Smooth muscle cell (in vitro differentiated cells): ENCODE results near the gene ACOX2. TPM values are rescaled to one million over a fixed set of nuclear protein-coding genes. Genes with fewer than 3 reads are reported as not detected.
"Not testable (repeated sequence)": the region's sequence is repeated elsewhere in the genome, so short reads cannot be mapped to it uniquely, and the experiment has no call there.

ENCODE experiments used
- DNase-seq: peaks from one replicate; lab custom pipeline; 2025; ENCODE audit not compliant: unreplicated experiment; lab: John Stamatoyannopoulos, UW
- H2AFZ ChIP-seq: fragments of 200-600 bp; sonication (generic); 2 replicates; pipeline ENCODE4 v1.6.0; 2016; ENCODE audit warnings: antibody characterized with exemption, low read depth, mild to moderate bottlenecking
- H3F3A ChIP-seq: fragments of 200-600 bp; sonication (generic); 2 replicates; pipeline ENCODE4 v1.6.0; 2017; ENCODE audit warnings: antibody characterized with exemption, low read depth
- H3K27ac ChIP-seq: fragments of 200-600 bp; sonication (generic); 2 replicates; pipeline ENCODE4 v1.5.1; 2016; ENCODE audit warnings: low read depth, mild to moderate bottlenecking
- H3K27me3 ChIP-seq: fragments of 200-600 bp; sonication (generic); 2 replicates; pipeline ENCODE4 v1.6.1; 2016; ENCODE audit warnings: low read depth, mild to moderate bottlenecking
- H3K36me3 ChIP-seq: fragments of 200-600 bp; sonication (generic); 2 replicates; pipeline ENCODE4 v1.5.1; 2016; ENCODE audit warnings: low read depth
- H3K4me1 ChIP-seq: fragments of 200-600 bp; sonication (generic); 2 replicates; pipeline ENCODE4 v1.5.1; 2016; ENCODE audit warnings: low read depth
- H3K4me2 ChIP-seq: fragments of 200-600 bp; sonication (generic); 2 replicates; pipeline ENCODE4 v1.6.0; 2016; ENCODE audit warnings: mild to moderate bottlenecking
- H3K4me3 ChIP-seq: fragments of 200-600 bp; sonication (generic); 2 replicates; pipeline ENCODE4 v1.5.1; 2016; ENCODE audit warnings: mild to moderate bottlenecking
- H3K79me2 ChIP-seq: fragments of 200-600 bp; sonication (generic); 2 replicates; pipeline ENCODE4 v1.6.0; 2016; ENCODE audit warnings: low read depth, mild to moderate bottlenecking
- H3K9ac ChIP-seq: fragments of 200-600 bp; sonication (generic); 2 replicates; pipeline ENCODE4 v1.6.0; 2016; ENCODE audit warnings: low read depth
- H3K9me3 ChIP-seq: fragments of 200-600 bp; sonication (generic); replicated peaks from 2 replicates; pipeline ENCODE4 v1.5.1; 2016; ENCODE audit warnings: low read depth
- H4K20me1 ChIP-seq: fragments of 200-600 bp; sonication (generic); 2 replicates; pipeline ENCODE4 v1.6.0; 2016; ENCODE audit warnings: low read depth
- whole genome bisulfite sequencing: methylation state at CpG from one replicate; pipeline ENCODE4 v1.1.7; 2016; ENCODE audit warnings: low lambda C conversion rate; 5-methylcytosine and 5-hydroxymethylcytosine counted together
- polyA plus RNA-seq: library from polyadenylated mRNA; unstranded; fragments of >200 nt; fragmentation: Nextera tagmentation; extraction: Ambion mirVana; gene quantifications from 2 replicates; pipeline ENCODE4 v1.2.1, GENCODE V29; 2016
- total RNA-seq: library from RNA; depleted of rRNA; stranded (reverse); fragments of >200 nt; gene quantifications from 2 replicates; pipeline ENCODE4 v1.2.3, GENCODE V29; 2014
- TF ChIP-seq, protein P1 (sequence below): fragments of 200-600 bp; sonication (generic); IDR thresholded peaks from 2 replicates; pipeline ENCODE4 v1.5.1; 2017; ENCODE audit warnings: borderline replicate concordance, mild to moderate bottlenecking, antibody characterized with exemption; ENCODE audit not compliant: insufficient read depth, poor library complexity, severe bottlenecking

The ACOX2 gene
- total and polyA plus RNA-seq, 2 experiments from 2014 or later, result 8.5 to 13.2 TPM

- H3F3A ChIP-seq, result no peaks in the 10 kb centered on the region
- no peak for DNase-seq
- H3K4me2 ChIP-seq, result no peak overlapping the region
- H3K27me3 ChIP-seq, result no peaks in the 10 kb centered on the region
- H3K9ac ChIP-seq, result no peak overlapping the region
- 90% methylated on average over 6 of the region's 6 CpGs for WGBS
- no peak overlapping the region for H3K27ac ChIP-seq
- TF ChIP-seq, protein P1, sequence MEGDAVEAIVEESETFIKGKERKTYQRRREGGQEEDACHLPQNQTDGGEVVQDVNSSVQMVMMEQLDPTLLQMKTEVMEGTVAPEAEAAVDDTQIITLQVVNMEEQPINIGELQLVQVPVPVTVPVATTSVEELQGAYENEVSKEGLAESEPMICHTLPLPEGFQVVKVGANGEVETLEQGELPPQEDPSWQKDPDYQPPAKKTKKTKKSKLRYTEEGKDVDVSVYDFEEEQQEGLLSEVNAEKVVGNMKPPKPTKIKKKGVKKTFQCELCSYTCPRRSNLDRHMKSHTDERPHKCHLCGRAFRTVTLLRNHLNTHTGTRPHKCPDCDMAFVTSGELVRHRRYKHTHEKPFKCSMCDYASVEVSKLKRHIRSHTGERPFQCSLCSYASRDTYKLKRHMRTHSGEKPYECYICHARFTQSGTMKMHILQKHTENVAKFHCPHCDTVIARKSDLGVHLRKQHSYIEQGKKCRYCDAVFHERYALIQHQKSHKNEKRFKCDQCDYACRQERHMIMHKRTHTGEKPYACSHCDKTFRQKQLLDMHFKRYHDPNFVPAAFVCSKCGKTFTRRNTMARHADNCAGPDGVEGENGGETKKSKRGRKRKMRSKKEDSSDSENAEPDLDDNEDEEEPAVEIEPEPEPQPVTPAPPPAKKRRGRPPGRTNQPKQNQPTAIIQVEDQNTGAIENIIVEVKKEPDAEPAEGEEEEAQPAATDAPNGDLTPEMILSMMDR, result no peak
- peaks cover under 1% of the 10 kb centered on the region for H3K4me1 ChIP-seq
- no peak overlapping the region for H3K4me3 ChIP-seq
- H3K9me3 ChIP-seq, result no peaks in the 10 kb centered on the region
- H3K36me3 ChIP-seq, result no peaks in the 10 kb centered on the region
- H2AFZ ChIP-seq, result no peak overlapping the region
- no peaks in the 10 kb centered on the region for H4K20me1 ChIP-seq
- no peaks in the 10 kb centered on the region for H3K79me2 ChIP-seq
These were observed 8.4 kb downstream of the ACOX2 start for GRCh38 chr3:58528629-58529028.

DNA sequence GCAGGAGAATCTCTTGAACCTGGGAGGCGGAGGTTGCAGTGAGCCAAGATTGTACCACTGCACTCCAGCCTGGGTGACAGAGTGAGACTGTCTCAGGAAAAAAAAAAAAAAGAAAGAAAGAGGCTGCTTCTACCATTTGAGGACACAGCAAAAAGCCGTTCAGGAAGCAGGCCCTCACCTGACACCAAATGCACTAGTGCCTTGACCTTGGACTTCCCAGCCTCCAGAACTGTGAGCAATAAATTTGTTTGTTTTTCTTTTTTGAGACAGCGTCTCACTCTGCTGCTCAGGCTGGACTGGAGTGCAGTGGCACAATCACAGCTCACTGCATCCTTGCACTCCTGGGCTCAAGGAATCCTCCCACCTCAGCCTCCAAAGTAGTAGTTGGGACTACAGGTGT, 9.6 kb downstream of the ACOX2 start:
- H4K20me1 ChIP-seq, H3K36me3 ChIP-seq, H3K4me3 ChIP-seq, H3K9me3 ChIP-seq, H3F3A ChIP-seq, H3K79me2 ChIP-seq, H2AFZ ChIP-seq, H3K9ac ChIP-seq, H3K27ac ChIP-seq, H3K27me3 ChIP-seq, DNase-seq, H3K4me2 ChIP-seq: not testable (repeated sequence)
- H3K4me1 ChIP-seq, result peaks cover 12% of the 10 kb centered on the region
- 89% methylated on average over 3 of the region's 3 CpGs for WGBS

- Histone ChIP-seq H2AFZ (no peak overlapping the region), H3K79me2 (no peaks in the 10 kb centered on the region), H3K36me3 (no peaks in the 10 kb centered on the region), H3K9me3 (no peaks in the 10 kb centered on the region), H3K4me1 (peaks cover 18% of the 10 kb centered on the region), H4K20me1 (no peaks in the 10 kb centered on the region), H3F3A (no peaks in the 10 kb centered on the region), H3K4me2 (peak overlapping the region; percentile 12), H3K4me3 (no peak overlapping the region), H3K27me3 (no peaks in the 10 kb centered on the region), H3K27ac (no peak overlapping the region), H3K9ac (no peak overlapping the region)
- TF ChIP-seq, protein P1, result no peak
- DNase-seq, result no peak
- 69% methylated on average over 7 of the region's 7 CpGs for WGBS
These were observed 10.5 kb downstream of the ACOX2 start for GRCh38 chr3:58526515-58526957.

GRCh38 chr3:58524326-58524888, 12.6 kb downstream of the ACOX2 start:
- H3K4me2 ChIP-seq, result no peak overlapping the region
- no peak overlapping the region for H3K27ac ChIP-seq
- H3K27me3 ChIP-seq, result no peaks in the 10 kb centered on the region
- no peaks in the 10 kb centered on the region for H3K9me3 ChIP-seq
- no peak overlapping the region for H3K4me3 ChIP-seq
- no peak overlapping the region for H2AFZ ChIP-seq
- 94% methylated on average over 11 of the region's 11 CpGs for WGBS
- no peak overlapping the region for H3K9ac ChIP-seq
- H3K36me3 ChIP-seq, result no peaks in the 10 kb centered on the region
- TF ChIP-seq, protein P1, result no peak
- peaks cover 30% of the 10 kb centered on the region for H3K4me1 ChIP-seq
- no peaks in the 10 kb centered on the region for H4K20me1 ChIP-seq
- H3K79me2 ChIP-seq, result no peaks in the 10 kb centered on the region
- H3F3A ChIP-seq, result no peaks in the 10 kb centered on the region
- no peak for DNase-seq
